Esophagus squamous epithelium (tissue), 4 donors: ENCODE measurements around the gene CD8B2.
"Not testable (repeated sequence)": the region's sequence is repeated elsewhere in the genome, so short reads cannot be mapped to it uniquely, and the experiment has no call there.

Source experiments
- CTCF ChIP-seq, 6 experiments: fragments of 450-650 bp in 4 of 6; fragments of 200-600 bp in 2 of 6; sonication (generic) in 2 of 6; IDR thresholded peaks; one replicate each; pipeline ENCODE4 v1.5.1; 2016 to 2019; ENCODE audit warnings: antibody characterized with exemption in 6 of 6, mild to moderate bottlenecking in 4 of 6, moderate library complexity in 4 of 6
- POLR2A ChIP-seq, 4 donors: fragments of 450-650 bp; IDR thresholded peaks; one replicate each; pipeline ENCODE4 v1.6.1; 2017; ENCODE audit warnings: antibody characterized with exemption in 4 of 4, mild to moderate bottlenecking in 4 of 4, moderate library complexity in 3 of 4

- TF ChIP-seq CTCF, POLR2A (IDR thresholded peaks at IDR 0.05): not testable (repeated sequence)
Measured at GRCh38 chr2:106489701-106490100, 2.5 kb downstream of the CD8B2 start.
